Measurements from ENCODE around the gene COX8A. TPM values are rescaled to one million over a fixed set of nuclear protein-coding genes. Genes with fewer than 3 reads are reported as not detected.

COX8A gene
- total RNA-seq, 1 donor from 2014 or later, result 920 TPM

Other genes with a start within 250 kb of the COX8A start
- gene ZFTA, start 205.8 kb upstream of the COX8A start, total RNA-seq, result 11.5 TPM
- 14.0 TPM for gene SPINDOC, start 161.2 kb upstream of the COX8A start, total RNA-seq
- gene MARK2, start 135.5 kb upstream of the COX8A start, total RNA-seq, result 36.6 TPM
- 10.5 TPM for gene RCOR2, start 57.5 kb upstream of the COX8A start, total RNA-seq
- gene NAA40, start 35.6 kb upstream of the COX8A start, total RNA-seq, result 19.7 TPM
- 57.0 TPM for gene OTUB1, start 11.8 kb downstream of the COX8A start, total RNA-seq
- gene FLRT1, start 61.3 kb downstream of the COX8A start, total RNA-seq, result 0.44 TPM
- 127 TPM for gene MACROD1, start 191.5 kb downstream of the COX8A start, total RNA-seq
- 97.4 TPM for gene STIP1, start 211.6 kb downstream of the COX8A start, total RNA-seq
- 5.4 TPM for gene FERMT3, start 232.1 kb downstream of the COX8A start, total RNA-seq